GM23338 (cell line): Measurements from ENCODE around the gene C8A. TPM values are rescaled to one million over a fixed set of nuclear protein-coding genes. Genes with fewer than 3 reads are reported as not detected.

ENCODE experiments used
- ATAC-seq: fragments of 200-7000 bp; cut with Tn5 transposase; 3 replicates; pipeline ENCODE4 v1.9.1; 2020
- DNase-seq: peaks from one replicate; pipeline ENCODE4 v3.0.0-alpha.2; 2015; ENCODE audit warnings: low spot score
- H2AFZ ChIP-seq: fragments of 200-600 bp; sonication (generic); 2 replicates; pipeline ENCODE4 v1.8.0; 2016; ENCODE audit warnings: antibody characterized with exemption, mild to moderate bottlenecking, moderate library complexity
- H3F3A ChIP-seq: fragments of 200-600 bp; sonication (generic); replicated peaks from 2 replicates; pipeline ENCODE4 v1.8.0; 2017; ENCODE audit warnings: antibody characterized with exemption, mixed run types, low read depth
- H3K27ac ChIP-seq: fragments of 200-600 bp; sonication (generic); 2 replicates; pipeline ENCODE4 v1.6.1; 2016; ENCODE audit warnings: low read depth
- H3K27me3 ChIP-seq: fragments of 200-600 bp; sonication (generic); 2 replicates; pipeline ENCODE4 v1.8.0; 2016; ENCODE audit warnings: mild to moderate bottlenecking, mixed run types, moderate library complexity; ENCODE audit not compliant: insufficient read depth
- H3K36me3 ChIP-seq: fragments of 200-600 bp; sonication (generic); 2 replicates; pipeline ENCODE4 v1.8.0; 2016; ENCODE audit warnings: mild to moderate bottlenecking; ENCODE audit not compliant: insufficient read depth
- H3K4me1 ChIP-seq: fragments of 200-600 bp; sonication (generic); 2 replicates; pipeline ENCODE4 v1.8.0; 2016; ENCODE audit warnings: mild to moderate bottlenecking, moderate library complexity; ENCODE audit not compliant: insufficient read depth
- H3K4me2 ChIP-seq: fragments of 200-600 bp; sonication (generic); 2 replicates; pipeline ENCODE4 v1.7.1; 2017; ENCODE audit warnings: mixed run types
- H3K4me3 ChIP-seq: fragments of 200-600 bp; sonication (generic); 2 replicates; pipeline ENCODE4 v1.6.1; 2016; ENCODE audit warnings: mixed run types
- H3K79me2 ChIP-seq: fragments of 200-600 bp; sonication (generic); replicated peaks from 2 replicates; pipeline ENCODE4 v1.8.0; 2017; ENCODE audit warnings: mild to moderate bottlenecking; ENCODE audit not compliant: insufficient read depth
- H3K9me2 ChIP-seq: fragments of 200-600 bp; sonication (generic); 2 replicates; pipeline ENCODE4 v1.8.0; 2017; ENCODE audit not compliant: insufficient read depth
- H4K20me1 ChIP-seq: fragments of 200-600 bp; sonication (generic); replicated peaks from 2 replicates; pipeline ENCODE4 v1.8.0; 2017; ENCODE audit warnings: mild to moderate bottlenecking; ENCODE audit not compliant: insufficient read depth
- H3K27ac Mint-ChIP-seq: 2 replicates; pipeline ENCODE4 v1.8.0; 2020; ENCODE audit warnings: inconsistent platforms, mild to moderate bottlenecking, moderate library complexity, mixed read lengths
- H3K27me3 Mint-ChIP-seq: 3 replicates; pipeline ENCODE4 v1.8.0; 2022; ENCODE audit warnings: low read depth, mild to moderate bottlenecking, moderate library complexity, mixed read lengths, inconsistent platforms; ENCODE audit not compliant: insufficient read depth, poor library complexity
- H3K36me3 Mint-ChIP-seq: 3 replicates; pipeline ENCODE4 v1.8.0; 2021; ENCODE audit warnings: low read depth, mild to moderate bottlenecking, inconsistent platforms, moderate library complexity, mixed read lengths
- H3K4me1 Mint-ChIP-seq: 3 replicates; pipeline ENCODE4 v1.8.0; 2020; ENCODE audit warnings: mild to moderate bottlenecking, inconsistent platforms, mixed read lengths
- H3K4me3 Mint-ChIP-seq: 3 replicates; pipeline ENCODE4 v1.8.0; 2021; ENCODE audit warnings: moderate library complexity, mild to moderate bottlenecking, inconsistent platforms, mixed read lengths
- H3K9me3 Mint-ChIP-seq: 3 replicates; pipeline ENCODE4 v1.8.0; 2020; ENCODE audit warnings: moderate library complexity, mild to moderate bottlenecking, inconsistent platforms, mixed read lengths
- EZH2 ChIP-seq: fragments of 200-600 bp; sonication (generic); IDR thresholded peaks from one replicate; pipeline ENCODE4 v1.8.0; 2017; ENCODE audit warnings: antibody characterized with exemption, mild to moderate bottlenecking, low read depth; ENCODE audit not compliant: unreplicated experiment
- EZH2phosphoT487 ChIP-seq: fragments of 200-600 bp; sonication (generic); IDR thresholded peaks from one replicate; pipeline ENCODE4 v1.8.1; 2018; ENCODE audit warnings: antibody characterized with exemption; ENCODE audit not compliant: unreplicated experiment
- JUNB ChIP-seq: IDR thresholded peaks from one replicate; pipeline ENCODE4 v1.6.1; 2016; ENCODE audit warnings: antibody characterized with exemption; ENCODE audit not compliant: unreplicated experiment
- NANOG ChIP-seq: IDR thresholded peaks from 2 replicates; pipeline ENCODE4 v1.6.1; 2016; ENCODE audit warnings: antibody characterized with exemption, borderline replicate concordance
- POLR2AphosphoS5 ChIP-seq: IDR thresholded peaks from 2 replicates; pipeline ENCODE4 v1.6.1; 2016; ENCODE audit warnings: antibody characterized with exemption, low read depth
- STAT1 ChIP-seq: IDR thresholded peaks from one replicate; pipeline ENCODE4 v1.6.1; 2016; ENCODE audit warnings: antibody characterized with exemption; ENCODE audit not compliant: unreplicated experiment
- ZNF114 ChIP-seq: fragments of 250-450 bp; sonication (Bioruptor Pico); IDR thresholded peaks from 2 replicates; pipeline ENCODE4 v1.5.0; 2020; ENCODE audit warnings: mild to moderate bottlenecking, moderate library complexity
- polyA plus RNA-seq: library from polyadenylated mRNA; unstranded; fragments of >200 nt; fragmentation: Nextera tagmentation; extraction: Ambion mirVana; gene quantifications from 2 replicates; pipeline ENCODE4 v1.2.1, GENCODE V29; 2016
- total RNA-seq: library from RNA; depleted of rRNA; stranded (reverse); fragments of >200 nt; shearing (Covaris generic); gene quantifications from 2 replicates; pipeline ENCODE4 v1.2.3, GENCODE V29; 2014
- TF ChIP-seq, protein P1 (sequence below), 2 experiments: fragments of 200-600 bp in 1 of 2; sonication (generic) in 1 of 2; conservative IDR thresholded peaks; 2 replicates each; pipeline versions ENCODE4 v1.5.1 to v1.6.1; 2016 to 2017; ENCODE audit warnings: antibody characterized with exemption in 2 of 2, low read depth in 2 of 2, mild to moderate bottlenecking in 2 of 2, moderate library complexity in 1 of 2
- TF ChIP-seq, protein P2 (sequence below): IDR thresholded peaks from one replicate; pipeline ENCODE4 v1.6.1; 2018; ENCODE audit warnings: antibody characterized with exemption; ENCODE audit not compliant: unreplicated experiment

The C8A gene
- total and polyA plus RNA-seq, 2 experiments from 2014 or later: not detected

DNA sequence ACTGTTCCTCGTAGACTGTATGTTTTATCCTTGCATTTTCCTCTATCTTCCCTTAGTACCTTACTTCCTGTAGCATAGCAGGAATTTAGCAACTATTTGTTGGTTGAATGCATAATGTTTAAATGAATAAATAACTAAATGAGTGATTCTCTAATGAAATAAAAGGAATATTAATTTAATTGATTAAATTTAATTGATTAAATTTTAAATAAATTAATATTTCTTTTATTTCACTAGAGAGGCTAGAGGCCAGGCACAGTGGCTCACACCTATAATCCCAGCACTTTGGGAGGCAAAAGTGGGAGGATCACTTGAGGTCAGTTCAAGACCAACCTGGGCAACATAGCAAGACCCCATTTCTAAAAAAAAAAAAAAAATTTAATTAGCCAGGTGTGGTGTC is 85.4 kb downstream of the C8A start (continued):
- TF ChIP-seq, protein P1, sequence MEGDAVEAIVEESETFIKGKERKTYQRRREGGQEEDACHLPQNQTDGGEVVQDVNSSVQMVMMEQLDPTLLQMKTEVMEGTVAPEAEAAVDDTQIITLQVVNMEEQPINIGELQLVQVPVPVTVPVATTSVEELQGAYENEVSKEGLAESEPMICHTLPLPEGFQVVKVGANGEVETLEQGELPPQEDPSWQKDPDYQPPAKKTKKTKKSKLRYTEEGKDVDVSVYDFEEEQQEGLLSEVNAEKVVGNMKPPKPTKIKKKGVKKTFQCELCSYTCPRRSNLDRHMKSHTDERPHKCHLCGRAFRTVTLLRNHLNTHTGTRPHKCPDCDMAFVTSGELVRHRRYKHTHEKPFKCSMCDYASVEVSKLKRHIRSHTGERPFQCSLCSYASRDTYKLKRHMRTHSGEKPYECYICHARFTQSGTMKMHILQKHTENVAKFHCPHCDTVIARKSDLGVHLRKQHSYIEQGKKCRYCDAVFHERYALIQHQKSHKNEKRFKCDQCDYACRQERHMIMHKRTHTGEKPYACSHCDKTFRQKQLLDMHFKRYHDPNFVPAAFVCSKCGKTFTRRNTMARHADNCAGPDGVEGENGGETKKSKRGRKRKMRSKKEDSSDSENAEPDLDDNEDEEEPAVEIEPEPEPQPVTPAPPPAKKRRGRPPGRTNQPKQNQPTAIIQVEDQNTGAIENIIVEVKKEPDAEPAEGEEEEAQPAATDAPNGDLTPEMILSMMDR (conservative IDR thresholded peaks at IDR 0.05; ENCODE audit: low read depth in 2 of 2): no peak
- TF ChIP-seq NANOG (no peak), EZH2phosphoT487 (no peak), STAT1 (no peak), POLR2AphosphoS5 (no peak)
- TF ChIP-seq, protein P2, sequence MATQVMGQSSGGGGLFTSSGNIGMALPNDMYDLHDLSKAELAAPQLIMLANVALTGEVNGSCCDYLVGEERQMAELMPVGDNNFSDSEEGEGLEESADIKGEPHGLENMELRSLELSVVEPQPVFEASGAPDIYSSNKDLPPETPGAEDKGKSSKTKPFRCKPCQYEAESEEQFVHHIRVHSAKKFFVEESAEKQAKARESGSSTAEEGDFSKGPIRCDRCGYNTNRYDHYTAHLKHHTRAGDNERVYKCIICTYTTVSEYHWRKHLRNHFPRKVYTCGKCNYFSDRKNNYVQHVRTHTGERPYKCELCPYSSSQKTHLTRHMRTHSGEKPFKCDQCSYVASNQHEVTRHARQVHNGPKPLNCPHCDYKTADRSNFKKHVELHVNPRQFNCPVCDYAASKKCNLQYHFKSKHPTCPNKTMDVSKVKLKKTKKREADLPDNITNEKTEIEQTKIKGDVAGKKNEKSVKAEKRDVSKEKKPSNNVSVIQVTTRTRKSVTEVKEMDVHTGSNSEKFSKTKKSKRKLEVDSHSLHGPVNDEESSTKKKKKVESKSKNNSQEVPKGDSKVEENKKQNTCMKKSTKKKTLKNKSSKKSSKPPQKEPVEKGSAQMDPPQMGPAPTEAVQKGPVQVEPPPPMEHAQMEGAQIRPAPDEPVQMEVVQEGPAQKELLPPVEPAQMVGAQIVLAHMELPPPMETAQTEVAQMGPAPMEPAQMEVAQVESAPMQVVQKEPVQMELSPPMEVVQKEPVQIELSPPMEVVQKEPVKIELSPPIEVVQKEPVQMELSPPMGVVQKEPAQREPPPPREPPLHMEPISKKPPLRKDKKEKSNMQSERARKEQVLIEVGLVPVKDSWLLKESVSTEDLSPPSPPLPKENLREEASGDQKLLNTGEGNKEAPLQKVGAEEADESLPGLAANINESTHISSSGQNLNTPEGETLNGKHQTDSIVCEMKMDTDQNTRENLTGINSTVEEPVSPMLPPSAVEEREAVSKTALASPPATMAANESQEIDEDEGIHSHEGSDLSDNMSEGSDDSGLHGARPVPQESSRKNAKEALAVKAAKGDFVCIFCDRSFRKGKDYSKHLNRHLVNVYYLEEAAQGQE: no peak

DNA sequence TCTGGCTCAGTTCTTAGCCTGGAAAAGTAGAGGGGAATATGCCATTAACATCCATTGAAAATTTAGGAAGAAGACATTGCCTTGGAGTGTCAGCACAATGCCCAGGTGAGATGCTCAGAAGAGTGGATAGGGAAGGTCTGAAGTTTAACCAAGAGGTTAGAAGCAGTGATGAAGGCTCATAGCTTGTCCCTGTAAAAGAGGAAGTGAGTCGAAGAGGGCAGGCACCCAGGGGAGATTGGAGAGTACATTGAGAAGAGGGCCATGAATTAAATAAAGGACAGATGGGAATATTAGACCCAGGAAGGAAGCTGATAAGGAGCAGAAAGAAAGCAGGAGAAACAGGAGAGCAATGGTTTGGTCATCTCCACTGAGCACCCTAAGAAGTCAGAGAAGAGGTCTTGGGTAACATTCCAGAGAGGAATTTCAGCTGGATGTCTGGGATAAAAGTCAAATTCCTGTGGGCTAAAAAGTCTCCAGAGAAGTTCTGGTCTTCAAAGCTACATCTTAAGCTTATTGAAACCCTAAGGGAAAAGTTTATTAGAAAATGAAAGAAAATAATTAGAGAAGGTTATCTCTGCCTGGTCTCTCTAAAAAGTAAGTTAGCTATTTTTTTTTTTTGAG is 93.9 kb downstream of the C8A start:
- H3K27me3 Mint-ChIP-seq: no peaks in the 10 kb centered on the region
- Histone ChIP-seq H3K4me2 (no peak overlapping the region), H3K4me1 (no peaks in the 10 kb centered on the region), H3K4me3 (no peak overlapping the region), H3K36me3 (no peaks in the 10 kb centered on the region), H4K20me1 (no peaks in the 10 kb centered on the region), H3K9me2 (no peaks in the 10 kb centered on the region; the same call in 1 of the 2 replicates), H3K27ac (no peak overlapping the region), H2AFZ (no peak overlapping the region), H3K27me3 (no peaks in the 10 kb centered on the region), H3K79me2 (no peaks in the 10 kb centered on the region), H3F3A (no peaks in the 10 kb centered on the region)
- H3K4me3 Mint-ChIP-seq: no peak overlapping the region
- no peak overlapping the region for H3K27ac Mint-ChIP-seq
- H3K9me3 Mint-ChIP-seq: no peaks in the 10 kb centered on the region
- TF ChIP-seq JUNB: no peak
- no peak for ATAC-seq
- no peaks in the 10 kb centered on the region for H3K36me3 Mint-ChIP-seq
- no peaks in the 10 kb centered on the region for H3K4me1 Mint-ChIP-seq
- no peak for DNase-seq

DNA sequence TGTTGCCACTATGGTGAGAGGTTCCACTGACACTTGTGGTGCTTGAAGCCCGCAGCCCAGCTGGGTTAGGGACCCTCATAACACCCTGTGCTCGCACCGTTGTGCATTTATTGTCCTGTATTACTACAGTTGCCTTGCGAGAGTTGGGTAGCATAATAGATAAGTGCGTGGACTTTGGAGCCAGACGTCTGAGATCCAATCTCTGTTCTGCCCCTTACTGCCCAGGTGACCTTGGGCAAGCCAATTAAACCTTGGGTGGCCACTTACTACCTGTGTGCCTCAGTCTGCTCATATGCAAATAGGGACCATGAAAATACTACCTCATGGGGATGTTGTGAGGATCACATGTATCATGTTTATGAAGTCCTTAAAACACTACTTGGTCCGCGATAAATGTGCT is 97.9 kb downstream of the C8A start:
- no peaks in the 10 kb centered on the region for H3K4me1 ChIP-seq
- Mint-ChIP-seq H3K4me1 (no peaks in the 10 kb centered on the region), H3K27me3 (no peaks in the 10 kb centered on the region), H3K27ac (no peak overlapping the region), H3K36me3 (no peaks in the 10 kb centered on the region), H3K9me3 (no peaks in the 10 kb centered on the region), H3K4me3 (no peak overlapping the region)
- DNase-seq (no peak), ATAC-seq (no peak)
- H3K4me3 ChIP-seq: no peak overlapping the region
- H3F3A ChIP-seq: no peaks in the 10 kb centered on the region
- H3K27ac ChIP-seq: no peak overlapping the region
- H3K36me3 ChIP-seq: no peaks in the 10 kb centered on the region
- H3K9me2 ChIP-seq: no peaks in the 10 kb centered on the region
- no peak overlapping the region for H3K4me2 ChIP-seq
- no peaks in the 10 kb centered on the region for H3K79me2 ChIP-seq
- no peak overlapping the region for H2AFZ ChIP-seq
- H4K20me1 ChIP-seq: no peaks in the 10 kb centered on the region
- no peaks in the 10 kb centered on the region for H3K27me3 ChIP-seq
- TF ChIP-seq EZH2 (no peak), ZNF114 (CRISPR knock-in tag) (no peak)
- TF ChIP-seq, protein P1 (conservative IDR thresholded peaks at IDR 0.05; ENCODE audit: low read depth in 2 of 2): no peak
